Measurements from ENCODE around the gene CELF2.

- no peak for TF ChIP-seq CTCF (IDR thresholded peaks at IDR 0.05)
- no peak for TF ChIP-seq POLR2AphosphoS5 (IDR thresholded peaks at IDR 0.05)
- TF ChIP-seq POLR2A (IDR thresholded peaks at IDR 0.05), result no peak
- no peak for TF ChIP-seq EP300 (IDR thresholded peaks at IDR 0.05)
Observed at GRCh38 chr10:11003679-11004078, 14.0 kb upstream of the CELF2 start.

All from sigmoid colon (tissue), 4 donors.